Measurements from ENCODE around the gene SOWAHC. TPM values are rescaled to one million over a fixed set of nuclear protein-coding genes. Genes with fewer than 3 reads are reported as not detected.
A peak's percentile ranks its signal among the peaks of the same experiment; 100 is the strongest.
"Not testable (repeated sequence)": the region's sequence is repeated elsewhere in the genome, so short reads cannot be mapped to it uniquely, and the experiment has no call there.

Gene SOWAHC
- total RNA-seq = under 0.01 TPM

- DNase-seq (ENCODE audit: low read depth in 2 of 3, low spot score in 2 of 3) = peak; percentile 51 to 75 (median 63)
These were observed at the start of gene SOWAHC, which contains the start of gene SEPTIN10 for GRCh38 chr2:109613922-109614714. Gene SOWAHC, plus strand, starts transcription at chr2:109614364. Its CDS starts 126 bp downstream, at chr2:109614490. Gene SEPTIN10, minus strand, starts transcription at chr2:109613966. Its CDS starts 139 bp downstream, at chr2:109613827.

GRCh38 chr2:109575373-109575772, 38.8 kb upstream of the SOWAHC start:
- no peak for DNase-seq (ENCODE audit: low read depth in 2 of 3, low spot score in 2 of 3)

- not testable (repeated sequence) for DNase-seq (ENCODE audit: low read depth in 2 of 3, low spot score in 2 of 3)
These were observed 36.5 kb upstream of the SOWAHC start for GRCh38 chr2:109577630-109578029.

GRCh38 chr2:109582928-109583895, 31.0 kb upstream of the SOWAHC start:
- DNase-seq (ENCODE audit: low read depth in 2 of 3, low spot score in 2 of 3) = no peak

- DNase-seq (ENCODE audit: low read depth in 2 of 3, low spot score in 2 of 3) = no peak
These were observed 27.5 kb upstream of the SOWAHC start for GRCh38 chr2:109586687-109587086.

GRCh38 chr2:109591206-109591605, 23.0 kb upstream of the SOWAHC start:
- no peak for DNase-seq (ENCODE audit: low read depth in 2 of 3, low spot score in 2 of 3)

GRCh38 chr2:109592905-109593304, 21.3 kb upstream of the SOWAHC start:
- DNase-seq (ENCODE audit: low read depth in 2 of 3, low spot score in 2 of 3) = no peak

GRCh38 chr2:109594246-109594885, 19.8 kb upstream of the SOWAHC start:
- DNase-seq (ENCODE audit: low read depth in 2 of 3, low spot score in 2 of 3) = no peak

- no peak for DNase-seq (ENCODE audit: low read depth in 2 of 3, low spot score in 2 of 3)
These were observed 18.5 kb upstream of the SOWAHC start for GRCh38 chr2:109595644-109596043.

- no peak for DNase-seq (ENCODE audit: low read depth in 2 of 3, low spot score in 2 of 3)
These were observed 16.9 kb upstream of the SOWAHC start for GRCh38 chr2:109597283-109597682.

- no peak for DNase-seq (ENCODE audit: low read depth in 2 of 3, low spot score in 2 of 3)
These were observed 12.4 kb upstream of the SOWAHC start for GRCh38 chr2:109601783-109602182.

GRCh38 chr2:109602617-109603188, 11.5 kb upstream of the SOWAHC start:
- DNase-seq (ENCODE audit: low read depth in 2 of 3, low spot score in 2 of 3) = no peak

GRCh38 chr2:109604597-109604996, 9.6 kb upstream of the SOWAHC start:
- no peak for DNase-seq (ENCODE audit: low read depth in 2 of 3, low spot score in 2 of 3)

- DNase-seq (ENCODE audit: low read depth in 2 of 3, low spot score in 2 of 3) = no peak
These were observed 6.4 kb upstream of the SOWAHC start for GRCh38 chr2:109607766-109608165.

- DNase-seq (ENCODE audit: low read depth in 2 of 3, low spot score in 2 of 3) = no peak
These were observed 4.7 kb upstream of the SOWAHC start for GRCh38 chr2:109609352-109610024.

- no peak for DNase-seq (ENCODE audit: low read depth in 2 of 3, low spot score in 2 of 3)
These were observed 2.6 kb upstream of the SOWAHC start for GRCh38 chr2:109611467-109612095.

- no peak for DNase-seq (ENCODE audit: low read depth in 2 of 3, low spot score in 2 of 3)
These were observed 863 bp upstream of the SOWAHC start for GRCh38 chr2:109613081-109613921.

All from hematopoietic multipotent progenitor cell (in vitro differentiated cells).